HEK293 (cell line): ENCODE results near the gene BRD3.

ENCODE experiments used
- CTCF ChIA-PET: fragments of 350-600 bp; formaldehyde crosslinking; extraction: SDS; loops from one replicate; lab custom pipeline; 2021; ENCODE audit warnings: antibody characterized with exemption; lab: Yijun Ruan, JAX
- POLR2A ChIA-PET: fragments of 300-600 bp; formaldehyde crosslinking; extraction: SDS; loops from one replicate; lab custom pipeline; 2020; ENCODE audit warnings: antibody characterized with exemption, inconsistent platforms; lab: Yijun Ruan, JAX
- H3K27ac ChIP-seq: fragments of 200-500 bp; sonication (Bioruptor generic); 2 replicates; pipeline ENCODE4 v1.5.1; 2014; ENCODE audit warnings: low read depth, low read length, control low read depth, inconsistent platforms; ENCODE audit errors: extremely low read depth
- H3K36me3 ChIP-seq, 2 experiments: fragments of 200-500 bp in 1 of 2; sonication (Bioruptor generic) in 1 of 2; 1 replicate in 1 of 2; 2 replicates in 1 of 2; pipeline ENCODE4 v1.5.1; 2014 to 2017; ENCODE audit warnings: inconsistent platforms in 2 of 2, low read length in 2 of 2; ENCODE audit not compliant: control insufficient read depth in 2 of 2, insufficient read depth in 1 of 2
- H3K4me1 ChIP-seq: fragments of 200-500 bp; sonication (Bioruptor generic); 2 replicates; pipeline ENCODE4 v1.5.1; 2014; ENCODE audit warnings: mild to moderate bottlenecking, low read length, inconsistent platforms; ENCODE audit not compliant: control insufficient read depth, insufficient read depth
- H3K4me3 ChIP-seq: 2 replicates; pipeline ENCODE4 v1.5.1; 2011; ENCODE audit warnings: low read depth, mild to moderate bottlenecking, control low read depth, low read length, moderate library complexity
- H3K9me3 ChIP-seq: fragments of 200-500 bp; sonication (Bioruptor generic); 2 replicates; pipeline ENCODE4 v1.5.1; 2014; ENCODE audit warnings: low read depth, low read length, inconsistent platforms; ENCODE audit not compliant: control insufficient read depth, insufficient read depth
- EGR2 ChIP-seq: fragments of 450-650 bp; formaldehyde crosslinking; IDR thresholded peaks from 2 replicates; pipeline ENCODE4 v1.5.1; 2016; ENCODE audit warnings: low read depth, missing biosample characterization, missing genetic modification characterization
- GLIS2 ChIP-seq: fragments of 450-650 bp; formaldehyde crosslinking; IDR thresholded peaks from 2 replicates; pipeline ENCODE4 v1.5.1; 2016; ENCODE audit warnings: missing biosample characterization, missing genetic modification characterization
- REPIN1 ChIP-seq: fragments of 450-650 bp; formaldehyde crosslinking; IDR thresholded peaks from 2 replicates; pipeline ENCODE4 v1.5.1; 2017; ENCODE audit warnings: missing biosample characterization, missing genetic modification characterization, low read depth
- ZBTB20 ChIP-seq: fragments of 450-650 bp; formaldehyde crosslinking; IDR thresholded peaks from 2 replicates; pipeline ENCODE4 v1.5.1; 2016; ENCODE audit warnings: missing biosample characterization, missing genetic modification characterization
- ZFHX2 ChIP-seq: fragments of 450-650 bp; formaldehyde crosslinking; conservative IDR thresholded peaks from 2 replicates; pipeline ENCODE4 v1.5.1; 2016; ENCODE audit warnings: missing biosample characterization, missing genetic modification characterization
- ZFP69B ChIP-seq: fragments of 450-650 bp; formaldehyde crosslinking; IDR thresholded peaks from 2 replicates; pipeline ENCODE4 v1.5.1; 2016; ENCODE audit warnings: missing biosample characterization, missing genetic modification characterization
- ZNF24 ChIP-seq: fragments of 450-650 bp; formaldehyde crosslinking; IDR thresholded peaks from 2 replicates; pipeline ENCODE4 v1.5.1; 2016; ENCODE audit warnings: missing biosample characterization, missing genetic modification characterization
- ZNF26 ChIP-seq: fragments of 450-650 bp; formaldehyde crosslinking; IDR thresholded peaks from 2 replicates; pipeline ENCODE4 v1.5.1; 2016; ENCODE audit warnings: missing biosample characterization, missing genetic modification characterization
- ZNF366 ChIP-seq: fragments of 450-650 bp; formaldehyde crosslinking; conservative IDR thresholded peaks from 2 replicates; pipeline ENCODE4 v1.5.1; 2016; ENCODE audit warnings: missing biosample characterization, missing genetic modification characterization
- ZNF426 ChIP-seq: fragments of 450-650 bp; formaldehyde crosslinking; IDR thresholded peaks from 2 replicates; pipeline ENCODE4 v1.5.1; 2017; ENCODE audit warnings: missing biosample characterization, missing genetic modification characterization, mild to moderate bottlenecking, inconsistent platforms, moderate library complexity
- ZNF596 ChIP-seq: fragments of 450-650 bp; IDR thresholded peaks from 2 replicates; pipeline ENCODE4 v1.5.0; 2018; ENCODE audit warnings: missing biosample characterization, mild to moderate bottlenecking, missing genetic modification characterization, moderate library complexity
- ZNF645 ChIP-seq: fragments of 450-650 bp; formaldehyde crosslinking; IDR thresholded peaks from 2 replicates; pipeline ENCODE4; 2016; ENCODE audit warnings: missing biosample characterization, missing genetic modification characterization

Gene BRD3

GRCh38 chr9:133998915-133999595 is 68.8 kb downstream of the BRD3 start:
- Histone ChIP-seq H3K4me3 (no peak overlapping the region), H3K36me3 (no peaks in the 10 kb centered on the region), H3K9me3 (no peaks in the 10 kb centered on the region), H3K4me1 (no peaks in the 10 kb centered on the region), H3K27ac (no peak overlapping the region)
- ChIA-PET POLR2A (no interaction called here), CTCF (interaction anchor here (0.7 to 2.4 kb wide), 4 partner anchors 64 to 217 kb away, joined by 3 to 9 read pairs (median 5); no protein-coding TSS in a partner anchor)
- TF ChIP-seq GLIS2 (tag by site-specific recombination) (no peak), ZNF645 (tag by site-specific recombination) (no peak), ZNF366 (tag by site-specific recombination) (peak; percentile 93), ZNF24 (tag by site-specific recombination) (no peak)

- Histone ChIP-seq H3K27ac (no peak overlapping the region), H3K9me3 (no peaks in the 10 kb centered on the region), H3K4me1 (peaks cover 6% of the 10 kb centered on the region; the same call in 1 of the 2 replicates), H3K36me3 (no peaks in the 10 kb centered on the region), H3K4me3 (no peak overlapping the region)
- CTCF ChIA-PET = interaction anchor here (0.6 to 5.4 kb wide), 4 partner anchors 204 to 583 kb away, joined by 3 to 200 read pairs (median 70); no protein-coding TSS in a partner anchor
- peak; percentile 96 for TF ChIP-seq ZNF366 (tag by site-specific recombination)
- TF ChIP-seq ZBTB20 (tag by site-specific recombination) = no peak
- POLR2A ChIA-PET = interaction anchor here (0.7 kb wide), 1 partner anchor 28 kb away, joined by 3 read pairs; the partner anchor contains the start of gene BRD3OS
These were observed 70.2 kb downstream of the BRD3 start for GRCh38 chr9:133997584-133997983.

DNA sequence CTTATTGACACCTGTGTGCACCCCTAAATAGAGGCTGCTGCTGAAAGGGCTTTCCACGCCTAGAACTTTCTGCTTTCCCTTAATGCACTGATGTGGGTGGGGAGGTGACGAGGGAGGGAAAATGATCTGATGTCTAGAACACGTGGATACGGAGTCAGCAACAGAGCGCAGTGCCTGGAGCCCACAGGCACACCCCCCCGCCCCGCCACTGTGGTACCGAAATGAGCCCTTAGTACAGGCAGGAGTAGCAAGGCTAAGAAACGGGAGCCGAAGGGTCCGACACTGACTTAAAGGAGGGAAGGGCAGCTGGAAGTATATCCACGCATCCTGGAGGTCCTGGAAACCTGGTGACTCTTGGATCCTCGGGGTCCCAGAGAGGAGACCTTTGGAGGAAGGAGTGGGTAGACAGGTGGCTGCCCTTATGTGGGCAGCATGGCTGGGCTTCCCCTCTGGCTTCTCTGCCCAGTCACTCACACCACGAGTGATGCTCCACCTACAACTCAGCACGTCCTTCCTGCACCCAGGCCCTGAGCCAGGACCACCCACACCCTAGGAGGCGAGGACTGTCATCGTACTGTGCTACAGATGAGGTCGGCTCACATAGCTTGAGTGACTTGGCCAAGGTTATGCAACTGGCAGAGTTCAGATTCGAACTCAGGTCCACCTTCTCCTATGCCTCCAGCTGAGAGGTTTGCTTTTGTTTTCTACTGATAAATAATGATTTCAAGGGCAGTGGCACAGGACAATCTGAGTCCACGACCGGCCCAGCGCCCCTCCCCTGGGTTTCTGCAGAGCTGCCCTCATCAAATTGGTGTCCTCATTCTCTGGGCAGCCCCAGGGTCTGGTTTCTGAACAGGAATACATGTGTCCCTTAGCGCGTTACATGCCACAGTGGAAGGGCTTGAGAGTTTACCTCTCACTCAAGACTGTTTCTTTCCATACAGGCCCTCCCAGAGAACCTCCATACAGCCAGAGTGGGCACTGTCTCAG is 71.0 kb downstream of the BRD3 start:
- CTCF ChIA-PET = interaction anchor here (0.6 to 5.4 kb wide), 6 partner anchors 9 to 582 kb away, joined by 3 to 200 read pairs (median 28); partner anchors contain the start of gene BRD3OS
- Histone ChIP-seq H3K4me3 (no peak overlapping the region), H3K36me3 (no peaks in the 10 kb centered on the region), H3K27ac (no peak overlapping the region), H3K4me1 (peaks cover 6% of the 10 kb centered on the region; the same call in 1 of the 2 replicates), H3K9me3 (no peaks in the 10 kb centered on the region)
- POLR2A ChIA-PET = interaction anchor here (0.7 kb wide), 1 partner anchor 28 kb away, joined by 3 read pairs; the partner anchor contains the start of gene BRD3OS
- TF ChIP-seq EGR2 (tag by site-specific recombination) = peak; percentile 74
- no peak for TF ChIP-seq ZNF426 (tag by site-specific recombination)
- no peak for TF ChIP-seq ZNF596 (tag by site-specific recombination)
- no peak for TF ChIP-seq ZFP69B (tag by site-specific recombination)
- no peak for TF ChIP-seq REPIN1 (tag by site-specific recombination)
- TF ChIP-seq ZFHX2 (tag by site-specific recombination) = peak; percentile 71
- no peak for TF ChIP-seq ZNF26 (tag by site-specific recombination)
